Astrocyte of the cerebellum (primary cell): Measurements from ENCODE around the gene TMEM150A.
"Not testable (repeated sequence)": the region's sequence is repeated elsewhere in the genome, so short reads cannot be mapped to it uniquely, and the experiment has no call there.

Source experiments
- DNase-seq: peaks from one replicate; pipeline ENCODE4 v3.0.0-alpha.2; 2011; ENCODE audit warnings: low read depth
- H3K4me3 ChIP-seq: 2 replicates; pipeline ENCODE4 v1.5.1; 2011; ENCODE audit warnings: mild to moderate bottlenecking, low read depth, low read length, moderate library complexity
- in situ Hi-C: cut with HindIII; loops from 2 replicates; pipeline ENCODE4 v1.10.0; 2017; ENCODE audit warnings: low sequenced_read_pairs
- TF ChIP-seq, protein P1 (sequence below): IDR thresholded peaks from 2 replicates; pipeline ENCODE4 v1.5.1; 2012; ENCODE audit warnings: low read length, low read depth, moderate library complexity, mild to moderate bottlenecking; ENCODE audit errors: missing control alignments

TMEM150A gene

GRCh38 chr2:85605406-85606115 lies 3.1 kb upstream of the TMEM150A start:
- DNase-seq = peak; percentile 97
- H3K4me3 ChIP-seq = no peak overlapping the region
- in situ Hi-C loops = no loop called here
- TF ChIP-seq, protein P1, sequence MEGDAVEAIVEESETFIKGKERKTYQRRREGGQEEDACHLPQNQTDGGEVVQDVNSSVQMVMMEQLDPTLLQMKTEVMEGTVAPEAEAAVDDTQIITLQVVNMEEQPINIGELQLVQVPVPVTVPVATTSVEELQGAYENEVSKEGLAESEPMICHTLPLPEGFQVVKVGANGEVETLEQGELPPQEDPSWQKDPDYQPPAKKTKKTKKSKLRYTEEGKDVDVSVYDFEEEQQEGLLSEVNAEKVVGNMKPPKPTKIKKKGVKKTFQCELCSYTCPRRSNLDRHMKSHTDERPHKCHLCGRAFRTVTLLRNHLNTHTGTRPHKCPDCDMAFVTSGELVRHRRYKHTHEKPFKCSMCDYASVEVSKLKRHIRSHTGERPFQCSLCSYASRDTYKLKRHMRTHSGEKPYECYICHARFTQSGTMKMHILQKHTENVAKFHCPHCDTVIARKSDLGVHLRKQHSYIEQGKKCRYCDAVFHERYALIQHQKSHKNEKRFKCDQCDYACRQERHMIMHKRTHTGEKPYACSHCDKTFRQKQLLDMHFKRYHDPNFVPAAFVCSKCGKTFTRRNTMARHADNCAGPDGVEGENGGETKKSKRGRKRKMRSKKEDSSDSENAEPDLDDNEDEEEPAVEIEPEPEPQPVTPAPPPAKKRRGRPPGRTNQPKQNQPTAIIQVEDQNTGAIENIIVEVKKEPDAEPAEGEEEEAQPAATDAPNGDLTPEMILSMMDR = no peak

- TF ChIP-seq, protein P1 = no peak
- no peak overlapping the region for H3K4me3 ChIP-seq
- in situ Hi-C loops = loop anchor here (5.0 kb wide), 1 partner anchor 103 kb away; no protein-coding TSS in a partner anchor
- DNase-seq = no peak
Measured at GRCh38 chr2:85604568-85605339, 2.3 kb upstream of the TMEM150A start.

DNA sequence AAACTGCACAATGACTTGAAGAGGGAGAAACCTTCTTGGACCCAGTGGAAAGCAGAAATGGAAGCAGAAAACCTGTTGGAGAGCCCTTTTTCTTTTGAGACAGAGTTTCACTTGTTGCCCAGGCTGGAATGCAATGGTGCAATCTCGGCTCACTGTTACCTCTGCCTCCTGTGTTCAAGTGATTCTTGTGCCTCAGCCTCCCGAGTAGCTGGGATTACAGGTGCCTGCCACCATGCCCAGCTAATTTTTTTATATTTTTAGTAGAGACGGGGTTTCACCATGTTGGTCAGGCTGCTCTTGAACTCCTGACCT lies 1.6 kb upstream of the TMEM150A start:
- in situ Hi-C loops = loop anchor here (5.0 kb wide), 1 partner anchor 103 kb away; no protein-coding TSS in a partner anchor
- DNase-seq = not testable (repeated sequence)
- H3K4me3 ChIP-seq = peak overlapping the region; percentile 82

GRCh38 chr2:85601771-85602475 lies 575 bp downstream of the TMEM150A start:
- in situ Hi-C loops = loop anchor here (5.0 kb wide), 1 partner anchor 105 kb away; no protein-coding TSS in a partner anchor
- no peak for DNase-seq
- peak overlapping the region; percentile 82 for H3K4me3 ChIP-seq
- TF ChIP-seq, protein P1 = no peak

DNA sequence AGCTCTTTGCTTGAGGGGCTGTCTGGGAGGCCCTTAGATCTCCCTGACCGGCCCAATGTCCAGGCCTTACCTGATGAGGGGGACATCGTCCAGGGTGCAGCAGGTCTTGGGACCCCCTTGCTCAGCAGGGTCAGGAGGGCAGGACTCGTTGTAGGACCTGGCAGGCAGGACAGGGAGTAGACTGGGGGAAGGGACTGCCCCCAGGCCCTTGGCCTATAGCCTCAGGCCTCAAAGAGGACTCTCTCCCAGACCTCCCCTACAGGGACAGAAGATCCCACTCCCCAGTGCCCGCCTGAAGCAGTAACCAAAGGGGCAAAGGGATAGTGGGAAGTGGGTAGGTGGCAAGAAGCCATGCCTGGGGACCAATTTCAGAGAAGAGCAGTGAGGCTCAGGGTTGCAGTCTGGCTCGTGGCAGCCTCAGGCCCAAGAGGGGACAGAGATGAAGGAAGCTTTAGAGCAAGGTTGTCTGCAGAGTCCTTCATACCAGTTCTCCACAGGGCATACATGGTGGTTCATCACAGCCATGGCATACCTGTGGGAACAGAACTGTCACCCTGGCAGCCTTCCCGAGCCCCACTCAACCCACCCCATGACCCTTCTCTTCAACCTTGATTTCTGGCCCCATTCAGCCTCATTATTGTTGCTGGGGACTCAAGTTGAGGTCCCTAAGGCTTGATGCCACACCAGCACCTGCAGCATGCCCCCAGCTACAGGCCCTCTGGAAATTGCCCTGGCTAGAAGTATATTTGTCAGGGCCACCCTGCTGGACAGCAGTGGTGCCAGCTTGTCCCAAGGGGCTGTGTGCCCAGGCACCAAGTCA lies 1.3 kb downstream of the TMEM150A start:
- H3K4me3 ChIP-seq = peak overlapping the region; percentile 82
- TF ChIP-seq, protein P1 = no peak
- no peak for DNase-seq
- in situ Hi-C loops = loop anchor here (5.0 kb wide), 1 partner anchor 106 kb away; no protein-coding TSS in a partner anchor

- TF ChIP-seq, protein P1 = no peak
- in situ Hi-C loops = loop anchor here (5.0 kb wide), 1 partner anchor 107 kb away; no protein-coding TSS in a partner anchor
- DNase-seq = no peak
- H3K4me3 ChIP-seq = no peak overlapping the region
Measured at GRCh38 chr2:85600235-85600575, 2.3 kb downstream of the TMEM150A start.
